T47D (cell line): Measurements from ENCODE around the gene ZNF532.

ENCODE experiments used
- DNase-seq, 2 experiments: peaks; one replicate each; pipeline versions ENCODE4 v3.0.0 to v3.0.0-alpha.2; 2011 to 2012; ENCODE audit warnings: low read depth in 1 of 2, low spot score in 1 of 2
- JUND ChIP-seq: IDR thresholded peaks from 2 replicates; pipeline ENCODE4 v1.6.1; 2012; ENCODE audit warnings: low read depth
- in situ Hi-C: cut with HindIII; loops from 2 replicates; pipeline ENCODE4 v1.10.0; 2016; ENCODE audit warnings: low sequenced_read_pairs, low pct_unique_long_range_greater_than_20kb

Gene ZNF532

GRCh38 chr18:59033974-59034373 lies 169.3 kb downstream of the ZNF532 start:
- TF ChIP-seq JUND, result no peak
- in situ Hi-C loops, result no loop called here

DNA sequence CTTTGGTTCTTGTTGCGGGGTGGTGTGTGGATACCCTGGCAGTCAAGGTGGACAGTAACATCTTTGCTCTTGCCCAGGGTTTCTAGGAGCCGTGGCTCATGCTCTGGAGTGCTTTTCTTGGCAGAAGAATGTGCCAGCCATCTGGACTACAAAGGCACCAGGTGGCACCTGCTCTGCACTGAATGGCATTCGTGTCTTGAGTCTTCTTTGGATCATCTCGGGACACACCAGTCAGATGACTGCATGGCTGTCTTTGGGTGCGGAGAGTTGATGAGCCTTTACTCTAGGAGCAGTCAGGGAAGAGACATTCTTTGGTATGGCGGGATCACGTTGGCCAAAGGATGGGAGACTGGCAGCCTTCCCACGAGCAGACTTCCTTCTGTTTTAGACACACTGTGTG lies 170.9 kb downstream of the ZNF532 start:
- in situ Hi-C loops, result no loop called here
- no peak for DNase-seq
- no peak for TF ChIP-seq JUND

More at GRCh38 chr18:59033974-59034373, 169.3 kb downstream of the ZNF532 start:
- no peak for DNase-seq
